Measurements from ENCODE around the gene TRIM51. TPM values are rescaled to one million over a fixed set of nuclear protein-coding genes. Genes with fewer than 3 reads are reported as not detected.

Gene TRIM51
- total and polyA plus RNA-seq, 2 donors, result not detected

- Histone ChIP-seq H3K4me3 (ENCODE audit: low read depth, low read length) (no peak within 1 kb of the TSS), H3K36me3 (ENCODE audit: insufficient read depth) (no peaks in the 10 kb centered on the region), H3K27ac (ENCODE audit: low read depth) (no peak within 1 kb of the TSS), H3K4me1 (ENCODE audit: insufficient read depth) (no peaks in the 10 kb centered on the region)
- 64% methylated on average over 2 of the region's 2 CpGs for WGBS
- no peak for DNase-seq (ENCODE audit: extremely low spot score)
These were observed 53.2 kb downstream of the TRIM51 start, which contains the start of gene OR5I1 for GRCh38 chr11:55936300-55936699. OR5I1 (minus strand) TSS chr11:55936400; CDS start chr11:55936400, 0 bp downstream.

Small RNAs within 50 kb of the gene (small RNA-seq; reads per million reads assigned to genes)
- not detected for gene AC036111.3

Other genes starting within 250 kb of the TRIM51 start
- gene OR4P4, start 248.2 kb upstream of the TRIM51 start, total RNA-seq, result not detected
- not detected for gene OR4P4, start 248.2 kb upstream of the TRIM51 start, polyA plus RNA-seq
- not detected for gene OR4S2, start 235.0 kb upstream of the TRIM51 start, total RNA-seq
- not detected for gene OR4S2, start 235.0 kb upstream of the TRIM51 start, polyA plus RNA-seq
- not detected for gene OR4C6, start 221.1 kb upstream of the TRIM51 start, total RNA-seq
- not detected for gene OR4C6, start 221.1 kb upstream of the TRIM51 start, polyA plus RNA-seq
- gene OR5D13, start 109.9 kb upstream of the TRIM51 start, total RNA-seq, result not detected
- not detected for gene OR5D13, start 109.9 kb upstream of the TRIM51 start, polyA plus RNA-seq
- gene OR5D14, start 87.7 kb upstream of the TRIM51 start, total RNA-seq, result not detected
- not detected for gene OR5D14, start 87.7 kb upstream of the TRIM51 start, polyA plus RNA-seq
- gene OR5L1, start 71.9 kb upstream of the TRIM51 start, total RNA-seq, result not detected
- gene OR5L1, start 71.9 kb upstream of the TRIM51 start, polyA plus RNA-seq, result not detected
- not detected for gene OR5D18, start 63.7 kb upstream of the TRIM51 start, total RNA-seq
- not detected for gene OR5D18, start 63.7 kb upstream of the TRIM51 start, polyA plus RNA-seq
- gene OR5L2, start 56.1 kb upstream of the TRIM51 start, total RNA-seq, result not detected
- not detected for gene OR5L2, start 56.1 kb upstream of the TRIM51 start, polyA plus RNA-seq
- gene OR5D16, start 44.5 kb upstream of the TRIM51 start, total RNA-seq, result not detected
- gene OR5D16, start 44.5 kb upstream of the TRIM51 start, polyA plus RNA-seq, result not detected
- gene OR5W2, start 31.3 kb downstream of the TRIM51 start, total RNA-seq, result not detected
- gene OR5W2, start 31.3 kb downstream of the TRIM51 start, polyA plus RNA-seq, result not detected
- gene OR5I1, start 53.1 kb downstream of the TRIM51 start, total RNA-seq, result not detected
- not detected for gene OR5I1, start 53.1 kb downstream of the TRIM51 start, polyA plus RNA-seq
- gene OR10AG1, start 86.6 kb downstream of the TRIM51 start, total RNA-seq, result not detected
- gene OR10AG1, start 86.6 kb downstream of the TRIM51 start, polyA plus RNA-seq, result not detected
- not detected for gene OR5F1, start 111.3 kb downstream of the TRIM51 start, total RNA-seq
- not detected for gene OR5F1, start 111.3 kb downstream of the TRIM51 start, polyA plus RNA-seq
- gene OR5AS1, start 144.4 kb downstream of the TRIM51 start, total RNA-seq, result not detected
- not detected for gene OR5AS1, start 144.4 kb downstream of the TRIM51 start, polyA plus RNA-seq
- not detected for gene OR8I2, start 210.0 kb downstream of the TRIM51 start, total RNA-seq
- gene OR8I2, start 210.0 kb downstream of the TRIM51 start, polyA plus RNA-seq, result not detected
- gene OR8H2, start 220.4 kb downstream of the TRIM51 start, total RNA-seq, result not detected
- not detected for gene OR8H2, start 220.4 kb downstream of the TRIM51 start, polyA plus RNA-seq
- not detected for gene OR8H3, start 239.1 kb downstream of the TRIM51 start, total RNA-seq
- gene OR8H3, start 239.1 kb downstream of the TRIM51 start, polyA plus RNA-seq, result not detected